A549 treated with Hydrocortisone at 1 μM for 4 hours (cell line): Measurements from ENCODE around the gene STN1. TPM values are rescaled to one million over a fixed set of nuclear protein-coding genes. Genes with fewer than 3 reads are reported as not detected.

Source experiments
- total RNA-seq: library from RNA; stranded (reverse); fragments of 200-300 nt; extraction: Qiagen RNA extraction; gene quantifications from 5 replicates; pipeline ENCODE4 v1.2.3, GENCODE V29; 2022

Gene STN1, protein sequence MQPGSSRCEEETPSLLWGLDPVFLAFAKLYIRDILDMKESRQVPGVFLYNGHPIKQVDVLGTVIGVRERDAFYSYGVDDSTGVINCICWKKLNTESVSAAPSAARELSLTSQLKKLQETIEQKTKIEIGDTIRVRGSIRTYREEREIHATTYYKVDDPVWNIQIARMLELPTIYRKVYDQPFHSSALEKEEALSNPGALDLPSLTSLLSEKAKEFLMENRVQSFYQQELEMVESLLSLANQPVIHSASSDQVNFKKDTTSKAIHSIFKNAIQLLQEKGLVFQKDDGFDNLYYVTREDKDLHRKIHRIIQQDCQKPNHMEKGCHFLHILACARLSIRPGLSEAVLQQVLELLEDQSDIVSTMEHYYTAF
- total RNA-seq, result 19.7 to 21.3 TPM (median 20.5 TPM) in 5 replicates

DNA sequence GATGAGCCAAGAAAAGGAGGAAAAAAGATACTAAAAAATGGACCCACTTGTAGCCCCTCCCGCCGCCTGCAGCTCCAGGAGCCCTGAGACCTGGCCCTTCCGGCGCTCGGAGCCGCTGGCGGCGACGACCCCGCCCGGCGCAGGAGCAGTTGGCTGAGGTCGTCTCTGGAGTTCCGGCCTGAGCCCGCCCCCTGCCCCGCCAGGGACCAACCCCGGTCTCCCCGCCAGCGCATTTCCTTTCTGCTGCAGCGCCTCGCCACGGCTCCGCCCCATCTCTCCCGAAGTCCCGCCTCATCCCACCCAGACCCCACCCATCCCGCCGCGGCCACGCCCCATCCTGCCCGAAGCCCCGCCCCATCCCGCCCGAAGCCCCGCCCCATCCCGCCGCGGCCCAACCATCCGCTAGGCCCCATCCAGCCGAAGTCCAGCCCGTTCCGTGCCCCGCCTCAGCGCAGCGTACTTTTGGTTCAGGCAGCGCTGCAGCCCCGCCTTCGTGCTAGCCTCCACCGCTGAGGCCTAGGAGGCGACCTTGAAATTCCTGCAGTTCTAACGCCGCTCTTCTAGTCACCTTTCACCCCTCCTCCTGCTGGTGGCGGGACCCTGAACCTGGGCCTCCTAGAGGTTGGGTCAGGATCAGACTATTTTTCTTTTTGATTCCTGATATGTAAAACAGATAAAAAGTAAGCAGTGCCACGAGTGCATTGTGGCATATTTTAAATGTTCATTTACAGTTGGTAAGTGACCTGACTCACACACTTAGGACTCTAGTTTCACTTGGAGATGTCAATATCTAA is at the start of gene STN1:
Gene STN1, minus strand, starts transcription at position 132 of the 794 bp plus-strand sequence. CDS start 590 bp downstream, outside the sequence.

DNA sequence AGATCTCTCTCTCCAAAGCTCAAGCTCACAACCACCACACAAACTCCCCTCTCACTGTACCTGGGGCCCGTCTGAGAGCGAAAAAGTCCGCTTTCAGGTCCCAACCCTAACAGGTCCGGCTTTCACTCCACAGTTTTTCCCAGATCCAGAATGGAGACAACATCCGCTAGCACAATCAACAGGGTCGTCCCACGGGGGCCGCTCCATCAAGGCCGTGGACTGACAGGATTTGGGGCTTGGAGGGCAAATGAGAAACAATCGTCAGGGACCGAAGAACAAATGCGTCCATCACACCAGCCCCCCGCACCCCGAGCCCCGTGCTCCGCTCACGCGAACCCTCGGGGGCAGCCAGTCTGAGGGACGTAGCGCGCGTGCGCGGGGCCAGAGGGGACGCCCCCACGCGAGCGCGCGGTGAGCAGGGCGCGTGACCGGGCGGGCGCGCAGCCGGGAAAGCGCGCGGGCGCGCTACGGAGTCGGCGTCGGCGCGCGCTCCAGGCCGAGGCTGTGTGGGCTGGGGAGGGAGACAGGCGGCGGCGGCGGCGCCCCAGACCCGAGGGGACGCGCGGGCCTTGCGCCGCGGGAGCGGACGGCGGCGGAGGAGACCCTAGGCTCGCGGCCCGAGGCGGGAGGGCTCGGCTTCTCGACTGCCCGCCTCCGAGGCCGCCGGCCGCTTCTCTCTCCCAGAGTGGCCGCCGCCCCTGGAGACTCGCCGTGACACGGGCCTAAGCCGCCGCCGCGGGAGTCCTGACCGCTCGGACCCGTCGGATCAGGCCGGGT is 48.9 kb upstream of the STN1 start, which contains the start of gene SLK:
Gene SLK, plus strand, starts transcription at position 470 of the 777 bp plus-strand sequence. CDS start 606 bp downstream, outside the sequence.

DNA sequence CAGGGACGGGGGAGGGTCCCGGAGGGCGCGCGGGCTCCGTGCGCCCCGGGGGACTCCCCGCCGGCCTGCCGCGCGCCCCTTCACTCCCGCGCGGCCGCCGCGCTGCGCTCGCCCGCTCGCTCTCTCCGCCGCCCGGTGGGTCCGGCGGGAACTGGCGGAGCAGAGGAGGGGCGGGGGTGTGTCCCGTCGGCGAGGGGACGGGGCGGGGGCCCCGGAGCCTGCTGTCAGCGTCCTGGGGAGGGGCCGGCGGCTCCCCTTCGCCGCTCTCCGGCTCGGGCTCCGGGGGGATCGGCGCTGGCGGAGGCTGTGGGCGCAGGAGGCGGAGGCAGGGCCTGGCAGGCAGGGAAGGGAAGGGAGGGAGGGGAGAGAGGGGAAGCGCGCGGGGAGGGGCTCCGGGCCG is 62.6 kb downstream of the STN1 start, which contains the start of gene SH3PXD2A:
Gene SH3PXD2A, minus strand, starts transcription at position 153 of the 400 bp plus-strand sequence. CDS start 310 bp downstream, outside the sequence.

Other genes with a start within 250 kb of the STN1 start
- 0.78 to 1.1 TPM (median 1.1 TPM) in 5 replicates for gene SH3PXD2A, start 62.6 kb downstream of the STN1 start, total RNA-seq
- 23.7 to 38.6 TPM (median 30.9 TPM) in 5 replicates for gene SLK, start 49.0 kb upstream of the STN1 start, total RNA-seq
- 1.7 to 2.4 TPM (median 2.2 TPM) in 5 replicates for gene COL17A1, start 167.7 kb upstream of the STN1 start, total RNA-seq
- gene SFR1, start 204.0 kb upstream of the STN1 start, total RNA-seq, result 13.4 to 18.3 TPM (median 14.7 TPM) in 5 replicates